Activated CD4-positive, alpha-beta memory T cell treated with anti-CD3 and anti-CD28 coated beads for 36 hours (primary cell): ENCODE measurements around the gene MAB21L2. TPM values are rescaled to one million over a fixed set of nuclear protein-coding genes. Genes with fewer than 3 reads are reported as not detected.

Source experiments
- CTCF ChIA-PET: fragments of 350-600 bp; sonication (Branson Sonifier 250); formaldehyde crosslinking; loops from one replicate; lab custom pipeline; 2021; ENCODE audit warnings: antibody characterized with exemption, inconsistent platforms; lab: Charles Lee
- POLR2A ChIA-PET: fragments of 350-600 bp; sonication (Branson Sonifier 250); formaldehyde crosslinking; loops from one replicate; lab custom pipeline; 2021; ENCODE audit warnings: antibody characterized with exemption; lab: Charles Lee
- DNase-seq: peaks from one replicate; pipeline ENCODE4 v3.0.0-alpha.2; 2020
- H3K27ac Mint-ChIP-seq: one replicate; pipeline ENCODE4 v1.8.0; 2021; ENCODE audit warnings: mixed read lengths
- H3K27me3 Mint-ChIP-seq: one replicate; pipeline ENCODE4 v1.8.0; 2021; ENCODE audit warnings: mixed read lengths
- H3K36me3 Mint-ChIP-seq: one replicate; pipeline ENCODE4 v1.8.0; 2021; ENCODE audit warnings: mixed read lengths
- H3K4me1 Mint-ChIP-seq: one replicate; pipeline ENCODE4 v1.8.0; 2021; ENCODE audit warnings: low read depth, mixed read lengths
- H3K4me3 Mint-ChIP-seq: one replicate; pipeline ENCODE4 v1.8.0; 2021; ENCODE audit warnings: mild to moderate bottlenecking, mixed read lengths
- H3K9me3 Mint-ChIP-seq: one replicate; pipeline ENCODE4 v1.8.0; 2021; ENCODE audit warnings: mixed read lengths
- intact Hi-C: fragments of 100-400 bp; cut with micrococcal nuclease; formaldehyde crosslinking; loops from one replicate; pipeline ENCODE4 v1.15.1; 2023
- total RNA-seq, 2 experiments: library from RNA; stranded (reverse); gene quantifications; one replicate each; pipeline ENCODE4 v1.2.3, GENCODE V29; 2021

Gene MAB21L2
- total RNA-seq, 2 experiments from 2014 or later, result not detected

- Mint-ChIP-seq H3K4me1 (no peaks in the 10 kb centered on the region), H3K36me3 (peaks cover 42% of the 10 kb centered on the region), H3K9me3 (peaks cover 8% of the 10 kb centered on the region), H3K27me3 (no peaks in the 10 kb centered on the region), H3K4me3 (no peak overlapping the region), H3K27ac (no peak overlapping the region)
- no peak for DNase-seq
- POLR2A ChIA-PET, result no interaction called here
- CTCF ChIA-PET, result no interaction called here
- intact Hi-C loops, result no loop called here
These were observed 3.0 kb upstream of the MAB21L2 start for GRCh38 chr4:150578745-150579501.

- DNase-seq, result no peak
- CTCF ChIA-PET, result no interaction called here
These were observed 2.3 kb upstream of the MAB21L2 start for GRCh38 chr4:150579551-150580234.

DNA sequence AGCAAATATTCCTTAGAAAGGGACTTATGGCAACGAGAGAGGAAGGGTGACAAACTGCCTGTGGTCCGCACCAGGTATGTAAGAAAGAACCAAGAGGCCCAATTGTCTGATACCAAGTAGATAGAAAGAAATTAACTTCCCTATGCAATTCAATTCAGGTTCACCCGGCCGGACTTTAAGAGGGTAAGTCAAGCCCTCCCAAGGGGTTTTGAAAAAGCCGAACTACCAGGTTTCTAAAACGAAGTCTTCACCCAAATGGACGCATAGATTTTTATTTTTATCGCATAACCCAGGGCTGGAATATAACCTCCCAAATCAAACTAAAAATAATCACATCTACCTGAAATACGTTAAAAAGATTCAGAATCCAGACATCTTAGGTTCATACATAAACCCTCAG is 1.6 kb upstream of the MAB21L2 start:
- peaks cover 45% of the 10 kb centered on the region for H3K36me3 Mint-ChIP-seq
- H3K27me3 Mint-ChIP-seq, result no peaks in the 10 kb centered on the region
- intact Hi-C loops, result no loop called here

More at GRCh38 chr4:150579551-150580234, 2.3 kb upstream of the MAB21L2 start:
- H3K4me1 Mint-ChIP-seq, result no peaks in the 10 kb centered on the region
- POLR2A ChIA-PET, result no interaction called here
- H3K27ac Mint-ChIP-seq, result no peak overlapping the region
- peaks cover 8% of the 10 kb centered on the region for H3K9me3 Mint-ChIP-seq
- H3K4me3 Mint-ChIP-seq, result no peak overlapping the region
- peaks cover 45% of the 10 kb centered on the region for H3K36me3 Mint-ChIP-seq
- intact Hi-C loops, result no loop called here
- H3K27me3 Mint-ChIP-seq, result no peaks in the 10 kb centered on the region

DNA sequence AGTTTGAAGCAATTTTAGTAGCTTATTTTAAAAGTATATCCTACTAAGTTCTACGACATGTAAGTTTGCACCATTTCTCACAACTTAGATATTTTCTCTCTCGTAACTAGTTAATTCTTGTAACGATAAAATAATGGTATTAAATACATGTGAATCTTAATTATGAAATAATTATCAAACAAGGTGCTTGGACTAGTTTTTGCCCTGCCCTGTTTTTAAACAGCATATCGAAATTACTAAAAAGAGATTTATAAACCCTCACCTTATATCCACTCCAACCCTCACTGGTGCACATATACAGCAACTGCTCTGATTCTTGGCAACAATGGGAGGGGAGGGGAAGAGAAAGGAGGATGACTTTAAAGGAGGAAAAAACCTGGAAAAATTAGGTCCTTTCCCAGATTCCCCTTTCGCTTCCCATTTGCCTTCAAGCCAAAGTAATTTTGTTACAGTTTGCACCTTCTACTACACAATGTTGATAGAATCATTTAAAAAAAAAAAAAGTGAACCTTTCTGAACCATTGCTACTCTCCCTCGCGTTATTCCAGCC is 820 bp upstream of the MAB21L2 start:
- Mint-ChIP-seq H3K4me3 (no peak overlapping the region), H3K36me3 (peaks cover 47% of the 10 kb centered on the region), H3K4me1 (no peaks in the 10 kb centered on the region), H3K9me3 (peaks cover 8% of the 10 kb centered on the region), H3K27ac (no peak overlapping the region), H3K27me3 (no peaks in the 10 kb centered on the region)
- ChIA-PET CTCF (no interaction called here), POLR2A (no interaction called here)
- intact Hi-C loops, result no loop called here
- DNase-seq, result no peak

More for the DNA sequence above, 1.6 kb upstream of the MAB21L2 start:
- ChIA-PET POLR2A (no interaction called here), CTCF (no interaction called here)
- DNase-seq, result no peak
- Mint-ChIP-seq H3K4me3 (no peak overlapping the region), H3K4me1 (no peaks in the 10 kb centered on the region), H3K9me3 (peaks cover 8% of the 10 kb centered on the region), H3K27ac (no peak overlapping the region)

DNA sequence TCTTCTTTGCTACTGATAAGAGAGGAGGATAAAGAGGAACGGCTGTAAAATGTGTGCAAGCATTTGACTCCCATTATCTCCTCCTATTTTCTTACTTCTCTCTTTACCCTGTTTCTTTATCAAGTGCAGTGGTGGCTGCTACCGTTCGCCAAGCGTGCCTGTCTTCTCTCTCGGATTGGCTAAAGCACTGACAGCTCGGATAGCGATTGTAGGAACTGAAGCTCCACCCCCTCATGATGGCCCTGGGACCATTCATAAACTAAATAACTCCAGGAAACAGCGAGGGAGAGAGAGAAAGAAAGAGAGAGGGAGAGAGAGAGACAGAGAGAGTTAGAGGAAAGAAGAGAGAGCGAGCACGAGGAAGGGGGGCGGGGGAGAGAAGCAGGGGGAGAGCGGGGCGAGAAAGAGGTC is 305 bp upstream of the MAB21L2 start:
- POLR2A ChIA-PET, result no interaction called here

DNA sequence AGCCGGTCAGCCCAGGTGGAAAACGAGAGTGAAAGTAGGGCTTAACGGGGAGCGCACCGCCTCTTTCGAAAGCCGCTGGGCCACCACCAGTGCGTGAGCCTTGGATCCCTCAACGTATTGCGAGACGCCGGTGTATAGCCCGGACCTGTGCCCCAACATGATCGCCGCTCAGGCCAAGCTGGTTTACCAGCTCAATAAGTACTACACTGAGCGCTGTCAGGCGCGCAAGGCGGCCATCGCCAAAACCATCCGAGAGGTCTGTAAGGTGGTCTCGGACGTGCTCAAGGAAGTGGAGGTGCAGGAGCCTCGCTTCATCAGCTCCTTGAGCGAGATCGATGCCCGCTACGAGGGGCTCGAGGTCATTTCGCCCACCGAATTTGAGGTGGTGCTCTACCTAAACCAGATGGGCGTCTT is 929 bp downstream of the MAB21L2 start:
- Mint-ChIP-seq H3K4me1 (no peaks in the 10 kb centered on the region), H3K27ac (no peak overlapping the region), H3K4me3 (no peak overlapping the region), H3K9me3 (peaks cover 8% of the 10 kb centered on the region), H3K27me3 (no peaks in the 10 kb centered on the region), H3K36me3 (peaks cover 53% of the 10 kb centered on the region)
- intact Hi-C loops, result no loop called here
- POLR2A ChIA-PET, result no interaction called here
- no peak for DNase-seq
- CTCF ChIA-PET, result no interaction called here

More for the DNA sequence above, 305 bp upstream of the MAB21L2 start:
- no peaks in the 10 kb centered on the region for H3K27me3 Mint-ChIP-seq
- H3K4me3 Mint-ChIP-seq, result no peak overlapping the region
- CTCF ChIA-PET, result no interaction called here
- peaks cover 8% of the 10 kb centered on the region for H3K9me3 Mint-ChIP-seq
- DNase-seq, result no peak
- no peaks in the 10 kb centered on the region for H3K4me1 Mint-ChIP-seq
- intact Hi-C loops, result no loop called here
- no peak overlapping the region for H3K27ac Mint-ChIP-seq
- H3K36me3 Mint-ChIP-seq, result peaks cover 49% of the 10 kb centered on the region

GRCh38 chr4:150583287-150584110 is 1.5 kb downstream of the MAB21L2 start:
- no peak overlapping the region for H3K4me3 Mint-ChIP-seq
- H3K4me1 Mint-ChIP-seq, result no peaks in the 10 kb centered on the region
- H3K27me3 Mint-ChIP-seq, result no peaks in the 10 kb centered on the region
- H3K36me3 Mint-ChIP-seq, result peaks cover 56% of the 10 kb centered on the region
- CTCF ChIA-PET, result no interaction called here
- H3K27ac Mint-ChIP-seq, result no peak overlapping the region
- no peak for DNase-seq
- H3K9me3 Mint-ChIP-seq, result peaks cover 8% of the 10 kb centered on the region
- POLR2A ChIA-PET, result no interaction called here
- intact Hi-C loops, result no loop called here

GRCh38 chr4:150584111-150584915 is 2.4 kb downstream of the MAB21L2 start:
- POLR2A ChIA-PET, result no interaction called here
- H3K36me3 Mint-ChIP-seq, result peaks cover 51% of the 10 kb centered on the region
- no peak for DNase-seq
- H3K4me3 Mint-ChIP-seq, result no peak overlapping the region
- H3K4me1 Mint-ChIP-seq, result no peaks in the 10 kb centered on the region
- peaks cover 8% of the 10 kb centered on the region for H3K9me3 Mint-ChIP-seq
- H3K27me3 Mint-ChIP-seq, result no peaks in the 10 kb centered on the region
- CTCF ChIA-PET, result no interaction called here
- H3K27ac Mint-ChIP-seq, result no peak overlapping the region
- intact Hi-C loops, result no loop called here

GRCh38 chr4:150585611-150586010 is 3.7 kb downstream of the MAB21L2 start:
- CTCF ChIA-PET, result no interaction called here
- peaks cover 44% of the 10 kb centered on the region for H3K36me3 Mint-ChIP-seq
- no peak overlapping the region for H3K27ac Mint-ChIP-seq
- intact Hi-C loops, result no loop called here
- no peak overlapping the region for H3K4me3 Mint-ChIP-seq
- H3K27me3 Mint-ChIP-seq, result no peaks in the 10 kb centered on the region
- no peaks in the 10 kb centered on the region for H3K4me1 Mint-ChIP-seq
- DNase-seq, result no peak
- POLR2A ChIA-PET, result no interaction called here
- H3K9me3 Mint-ChIP-seq, result peaks cover 2% of the 10 kb centered on the region

DNA sequence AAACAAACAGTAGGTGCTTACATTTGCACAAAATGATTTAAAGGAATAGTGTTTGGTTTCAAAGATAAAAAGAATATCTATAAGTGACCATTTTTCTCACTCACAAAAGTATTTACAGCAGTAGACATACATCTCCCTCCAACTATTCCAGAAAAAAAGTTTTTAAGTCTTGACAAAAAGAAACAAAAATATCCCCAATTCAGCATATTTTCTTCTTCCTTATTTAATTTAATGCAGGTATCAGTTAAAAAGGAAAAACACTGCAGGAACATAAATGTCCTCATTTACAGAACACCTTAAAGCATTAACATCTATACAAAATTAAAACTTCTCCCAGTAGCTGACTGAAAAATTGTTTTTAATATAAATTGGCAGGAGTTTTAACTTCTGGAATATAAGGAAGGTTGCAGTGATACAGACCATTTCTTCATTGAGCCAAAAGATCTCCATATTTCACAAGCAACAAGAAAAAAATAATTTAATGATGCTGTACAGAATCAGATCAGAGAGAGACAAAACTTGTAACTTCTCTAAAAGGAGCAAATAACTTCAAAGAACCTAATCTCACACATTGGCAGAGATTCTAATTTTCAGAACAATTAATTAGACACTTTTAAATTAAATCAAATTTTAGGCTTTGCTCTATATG is 4.3 kb downstream of the MAB21L2 start:
- intact Hi-C loops, result no loop called here
- Mint-ChIP-seq H3K36me3 (peaks cover 44% of the 10 kb centered on the region), H3K4me1 (no peaks in the 10 kb centered on the region), H3K4me3 (no peak overlapping the region), H3K27me3 (no peaks in the 10 kb centered on the region), H3K9me3 (peaks cover 2% of the 10 kb centered on the region), H3K27ac (no peak overlapping the region)
- DNase-seq, result no peak
- ChIA-PET POLR2A (no interaction called here), CTCF (no interaction called here)

DNA sequence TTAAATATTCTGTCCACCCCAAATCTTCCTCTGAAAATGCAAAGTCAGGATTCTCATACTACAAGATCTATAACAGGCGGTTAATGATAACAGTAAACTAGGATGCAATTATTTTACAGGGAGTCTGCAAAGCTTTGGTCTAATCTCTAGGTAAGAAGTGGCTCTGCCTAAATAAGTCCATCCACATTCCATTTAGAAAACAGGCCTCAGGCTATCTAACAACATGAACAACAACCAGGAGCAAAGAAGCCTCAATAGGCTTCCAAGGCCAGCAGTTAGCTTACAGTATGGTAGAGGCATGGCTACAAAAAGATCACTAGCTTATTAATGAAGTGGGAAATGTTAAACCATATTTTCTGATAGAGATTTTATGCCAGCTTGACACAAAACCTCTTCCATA is 6.4 kb downstream of the MAB21L2 start:
- CTCF ChIA-PET, result interaction anchor here (1.2 kb wide), 1 partner anchor 19 kb away, joined by 3 read pairs; no protein-coding TSS in a partner anchor
- no peaks in the 10 kb centered on the region for H3K27me3 Mint-ChIP-seq
- no peak for DNase-seq
- H3K36me3 Mint-ChIP-seq, result peaks cover 29% of the 10 kb centered on the region
- no peaks in the 10 kb centered on the region for H3K4me1 Mint-ChIP-seq
- intact Hi-C loops, result no loop called here
- POLR2A ChIA-PET, result no interaction called here
- no peaks in the 10 kb centered on the region for H3K9me3 Mint-ChIP-seq
- no peak overlapping the region for H3K4me3 Mint-ChIP-seq
- no peak overlapping the region for H3K27ac Mint-ChIP-seq
